Measurements from ENCODE around the gene GPR137C. TPM values are rescaled to one million over a fixed set of nuclear protein-coding genes. Genes with fewer than 3 reads are reported as not detected.
"Not testable (repeated sequence)": the region's sequence is repeated elsewhere in the genome, so short reads cannot be mapped to it uniquely, and the experiment has no call there.

GPR137C gene
- total RNA-seq, 1 experiment from 2014 or later, result 2.2 TPM

DNA sequence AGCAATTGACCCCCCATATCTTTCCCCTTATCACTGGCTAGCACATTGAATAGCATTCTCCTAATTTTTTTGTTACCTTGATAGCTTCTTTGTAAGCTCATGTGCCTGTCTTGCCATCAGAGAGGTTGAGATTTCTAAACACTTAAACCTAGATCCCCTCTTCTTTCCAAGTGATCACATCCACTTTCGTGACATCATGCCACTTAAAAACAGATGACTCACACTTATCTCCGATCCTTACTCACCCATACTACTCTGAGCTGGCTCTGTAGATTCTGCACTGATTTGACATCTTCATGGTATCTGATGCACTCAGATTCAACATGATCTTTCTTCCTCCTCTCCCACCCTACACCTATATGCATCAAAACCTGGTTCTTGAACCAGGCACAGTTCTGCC, 10.5 kb downstream of the GPR137C start:
- peak; percentile 77 for DNase-seq (ENCODE audit: low read depth)

- not testable (repeated sequence) for DNase-seq (ENCODE audit: low read depth)
Observed at GRCh38 chr14:52568454-52568853, 15.8 kb downstream of the GPR137C start.

- no peak for DNase-seq (ENCODE audit: low read depth)
Observed at GRCh38 chr14:52575858-52576257, 23.2 kb downstream of the GPR137C start.

GRCh38 chr14:52583544-52583943, 30.9 kb downstream of the GPR137C start:
- no peak for DNase-seq (ENCODE audit: low read depth)

GRCh38 chr14:52589646-52590045, 37.0 kb downstream of the GPR137C start:
- DNase-seq (ENCODE audit: low read depth), result no peak

GRCh38 chr14:52590318-52590717, 37.7 kb downstream of the GPR137C start:
- no peak for DNase-seq (ENCODE audit: low read depth)

- no peak for DNase-seq (ENCODE audit: low read depth)
Observed at GRCh38 chr14:52596320-52596719, 43.7 kb downstream of the GPR137C start.

DNA sequence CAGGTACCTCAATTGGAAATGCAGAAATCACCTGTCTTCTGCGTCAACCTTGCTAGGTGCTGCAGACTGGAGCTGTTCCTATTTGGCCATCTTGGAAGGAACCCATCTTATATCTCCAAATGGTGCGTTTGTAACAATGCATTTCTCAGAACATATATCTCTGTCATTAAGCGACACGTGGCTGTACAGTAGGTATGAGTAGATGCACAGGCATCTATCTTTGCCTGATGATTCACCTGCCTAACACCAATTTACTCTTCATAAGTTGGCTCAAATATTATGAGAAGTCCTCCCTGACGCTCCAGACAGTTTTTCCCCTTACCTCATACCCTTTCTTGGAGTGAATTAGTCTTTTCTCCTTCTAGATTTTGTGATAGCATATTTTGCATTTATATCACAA, 44.2 kb downstream of the GPR137C start:
- DNase-seq (ENCODE audit: low read depth), result peak; percentile 9

- DNase-seq (ENCODE audit: low read depth), result no peak
Observed at GRCh38 chr14:52598568-52598967, 45.9 kb downstream of the GPR137C start.

DNA sequence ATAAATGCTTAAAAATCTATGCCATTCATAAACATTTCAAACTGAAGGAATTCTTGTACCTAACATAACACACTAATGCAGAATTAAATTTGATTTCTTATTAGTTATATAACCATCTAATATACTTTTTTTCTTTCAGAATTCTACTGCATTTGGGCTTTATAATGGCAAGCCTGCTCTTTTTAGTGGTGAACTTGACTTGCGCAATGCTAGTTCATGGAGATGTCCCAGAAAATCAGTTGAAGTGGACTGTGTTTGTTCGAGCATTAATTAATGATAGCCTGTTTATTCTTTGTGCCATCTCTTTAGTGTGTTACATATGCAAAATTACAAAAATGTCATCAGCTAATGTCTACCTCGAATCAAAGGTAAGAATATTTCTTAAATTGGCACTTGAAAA, 47.3 kb downstream of the GPR137C start:
- DNase-seq (ENCODE audit: low read depth), result no peak

DNA sequence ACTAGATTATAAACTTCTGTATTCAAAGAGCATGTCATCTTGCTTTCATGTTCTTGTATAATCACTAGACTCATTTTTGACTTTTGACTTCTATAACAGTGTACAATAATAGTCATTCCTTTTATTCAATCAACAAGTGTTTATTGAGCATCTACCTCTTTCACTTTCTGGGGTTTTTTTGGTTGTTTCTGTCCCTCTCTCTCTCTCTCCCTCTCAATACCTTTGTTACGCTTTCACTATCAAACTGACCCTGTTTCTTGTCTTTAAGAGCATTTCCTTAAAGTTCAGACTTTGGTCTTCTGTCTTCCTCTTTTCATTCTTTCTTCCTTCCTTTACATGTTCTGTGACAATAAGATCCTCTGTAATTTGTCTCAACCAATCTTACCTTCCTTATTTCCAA, 49.5 kb downstream of the GPR137C start:
- no peak for DNase-seq (ENCODE audit: low read depth)

- DNase-seq (ENCODE audit: low read depth), result no peak
Observed at GRCh38 chr14:52607061-52607460, 54.4 kb downstream of the GPR137C start.

DNA sequence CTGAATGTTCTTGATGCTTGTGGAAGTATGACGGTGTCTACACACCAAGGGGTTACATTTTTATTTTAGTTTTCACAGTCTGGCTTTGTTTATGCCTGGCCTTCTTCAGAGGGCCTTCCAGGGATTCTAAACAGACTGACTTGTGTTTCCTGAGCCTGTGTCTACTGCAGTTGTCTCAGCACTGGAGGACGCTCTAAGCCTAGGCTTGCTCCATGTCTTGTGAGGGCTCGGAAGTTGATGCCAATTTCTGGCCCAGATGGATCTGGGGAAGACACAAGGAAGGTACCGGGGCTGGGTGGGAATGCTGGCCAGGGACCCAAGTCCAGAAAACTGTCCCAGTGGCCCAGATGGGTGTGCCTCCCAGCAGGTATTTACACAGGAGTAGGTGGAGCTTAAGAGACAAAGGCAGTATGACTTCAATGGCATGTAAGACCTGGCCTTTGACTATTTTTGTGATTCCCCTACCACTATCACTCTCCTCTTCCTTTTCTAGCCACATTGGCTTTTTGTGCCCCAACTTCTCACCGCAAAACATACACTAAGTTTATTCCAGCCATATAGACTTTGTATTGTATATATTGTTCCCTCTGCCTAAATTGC, 56.9 kb downstream of the GPR137C start:
- no peak for DNase-seq (ENCODE audit: low read depth)

DNA sequence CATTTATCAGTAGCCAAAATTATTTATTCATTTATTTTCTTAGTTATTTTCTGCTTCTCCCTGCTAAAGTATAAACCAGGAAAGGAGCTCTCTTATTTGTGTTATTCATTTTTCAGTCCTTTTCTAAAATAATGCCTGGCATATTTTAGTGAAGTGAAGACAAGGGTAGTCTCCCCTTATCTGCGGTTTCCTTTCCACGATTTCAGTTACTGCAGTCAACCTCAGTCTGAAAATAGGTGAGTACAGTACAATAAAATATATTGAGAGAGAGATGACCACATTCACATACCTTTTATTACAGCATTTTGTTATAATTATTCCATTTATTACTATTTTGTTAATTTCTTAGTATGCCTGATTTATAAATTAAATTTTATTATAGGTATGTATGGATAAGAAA, 57.6 kb downstream of the GPR137C start:
- DNase-seq (ENCODE audit: low read depth), result no peak

DNA sequence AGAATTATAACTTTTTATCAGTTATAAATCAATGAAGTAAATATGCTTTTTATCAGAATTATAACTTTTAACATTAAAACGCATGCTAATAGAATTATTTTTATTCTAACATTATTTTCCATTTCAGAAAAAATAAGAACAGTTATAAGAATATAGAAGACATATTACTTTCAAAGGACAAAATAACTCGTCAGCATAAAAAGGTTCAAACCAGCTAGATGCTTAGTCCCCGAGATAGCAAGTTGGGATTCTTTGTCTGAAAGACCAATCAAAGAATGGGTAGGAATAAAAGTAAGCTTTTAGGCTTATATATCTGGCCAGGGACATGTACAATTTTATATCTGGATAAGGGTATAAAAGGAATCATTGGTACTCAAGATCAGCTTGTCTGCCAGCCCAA, 66.0 kb downstream of the GPR137C start:
- no peak for DNase-seq (ENCODE audit: low read depth)

GRCh38 chr14:52619687-52620086, 67.1 kb downstream of the GPR137C start:
- DNase-seq (ENCODE audit: low read depth), result no peak

- DNase-seq (ENCODE audit: low read depth), result no peak
Observed at GRCh38 chr14:52640137-52640536, 87.5 kb downstream of the GPR137C start.

DNA sequence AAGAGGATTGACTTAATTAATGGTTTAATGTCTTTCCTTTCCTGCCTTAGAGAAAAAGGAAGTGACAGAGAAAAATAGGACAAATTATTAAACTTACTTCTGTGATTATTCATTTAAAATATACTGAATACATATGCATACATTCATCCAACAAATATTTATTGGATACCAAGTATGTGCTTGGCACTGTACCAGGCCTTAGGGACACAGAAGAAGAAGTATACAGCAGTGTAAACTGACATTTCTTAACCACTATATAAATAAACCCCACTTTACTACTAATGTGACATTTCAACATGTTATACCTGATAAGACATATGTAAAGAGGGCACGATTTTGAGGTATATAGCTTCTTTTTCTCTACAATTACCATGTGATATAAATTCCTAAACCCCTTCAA, 89.1 kb downstream of the GPR137C start:
- no peak for DNase-seq (ENCODE audit: low read depth)

DNA sequence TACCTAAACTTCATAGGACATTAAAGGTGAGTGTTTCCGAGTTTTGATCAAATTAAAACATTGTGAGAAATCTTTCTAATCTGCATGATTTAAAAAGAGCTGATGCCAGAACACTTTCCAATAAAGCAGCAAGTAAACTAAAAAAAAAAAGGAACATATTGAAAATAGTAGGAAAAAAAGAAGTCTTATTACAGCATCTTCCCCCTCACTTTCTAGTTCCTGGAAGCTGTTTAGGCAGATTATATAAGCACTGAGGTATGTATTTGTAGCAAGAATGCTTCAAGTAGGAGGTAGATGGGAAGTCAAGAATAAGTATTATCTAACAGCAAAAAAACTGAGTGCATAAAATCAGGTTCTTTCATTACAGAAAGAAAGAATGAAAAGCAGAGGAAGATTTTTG, 96.9 kb downstream of the GPR137C start:
- DNase-seq (ENCODE audit: low read depth), result no peak

GRCh38 chr14:52650774-52651173, 98.1 kb downstream of the GPR137C start:
- peak; percentile 7 for DNase-seq (ENCODE audit: low read depth)

GRCh38 chr14:52656905-52657304, 104.3 kb downstream of the GPR137C start:
- no peak for DNase-seq (ENCODE audit: low read depth)

- no peak for DNase-seq (ENCODE audit: low read depth)
Observed at GRCh38 chr14:52660325-52660724, 107.7 kb downstream of the GPR137C start.

DNA sequence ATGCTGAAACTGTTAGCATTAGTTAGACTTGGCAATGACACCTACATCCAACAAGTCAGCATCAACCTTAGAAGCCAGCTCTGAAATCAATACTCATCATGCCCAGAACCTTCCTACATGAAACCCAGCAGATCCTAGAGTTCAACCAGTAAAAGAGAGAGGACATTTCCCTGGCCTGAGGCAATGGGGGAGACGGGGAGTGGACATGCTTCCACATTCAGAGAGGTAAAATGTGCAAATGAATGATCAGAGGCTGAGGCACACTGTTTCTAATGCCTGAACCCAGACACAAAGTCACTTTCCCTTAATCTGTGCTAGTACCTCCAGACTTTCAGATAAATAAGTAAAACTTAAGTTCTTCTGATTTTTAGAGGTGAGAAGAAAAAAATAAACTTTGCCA, 108.2 kb downstream of the GPR137C start:
- no peak for DNase-seq (ENCODE audit: low read depth)

- DNase-seq (ENCODE audit: low read depth), result no peak
Observed at GRCh38 chr14:52661314-52661713, 108.7 kb downstream of the GPR137C start.
